Neuronal stem cell (in vitro differentiated cells): ENCODE results near the gene RFX4.

Experiments used
- DNase-seq: peaks from one replicate; pipeline ENCODE4 v3.0.0-alpha.2; 2013; ENCODE audit warnings: low spot score
- H2AFZ ChIP-seq: one replicate; pipeline ENCODE4 v1.6.1; 2013; ENCODE audit warnings: mild to moderate bottlenecking, low read length, inconsistent platforms
- H2AK5ac ChIP-seq: 2 replicates; pipeline ENCODE4 v1.6.1; 2013; ENCODE audit warnings: low read depth, mild to moderate bottlenecking, inconsistent platforms, low read length, moderate library complexity, mixed read lengths
- H2BK120ac ChIP-seq: 2 replicates; pipeline ENCODE4 v1.6.1; 2013; ENCODE audit warnings: low read depth, mild to moderate bottlenecking, inconsistent platforms, low read length, moderate library complexity, mixed read lengths
- H2BK12ac ChIP-seq: one replicate; pipeline ENCODE4 v1.6.1; 2013; ENCODE audit warnings: low read length, inconsistent platforms
- H2BK15ac ChIP-seq: 2 replicates; pipeline ENCODE4 v1.6.1; 2013; ENCODE audit warnings: mild to moderate bottlenecking, low read length, inconsistent platforms, mixed read lengths
- H2BK5ac ChIP-seq: one replicate; pipeline ENCODE4 v1.6.1; 2013; ENCODE audit warnings: inconsistent platforms, mild to moderate bottlenecking, low read length, moderate library complexity
- H3K14ac ChIP-seq: one replicate; pipeline ENCODE4 v1.6.1; 2013; ENCODE audit warnings: low read length, inconsistent platforms
- H3K18ac ChIP-seq: 2 replicates; pipeline ENCODE4 v1.6.1; 2013; ENCODE audit warnings: low read length, inconsistent platforms
- H3K23ac ChIP-seq: 2 replicates; pipeline ENCODE4 v1.6.1; 2013; ENCODE audit warnings: low read depth, mild to moderate bottlenecking, mixed read lengths, low read length, inconsistent platforms; ENCODE audit not compliant: poor library complexity
- H3K27ac ChIP-seq: replicated peaks from 3 replicates; pipeline ENCODE4 v1.5.1; 2013; ENCODE audit warnings: low read length, inconsistent platforms
- H3K27me3 ChIP-seq, 3 experiments: 2 replicates each; pipeline ENCODE4 v1.6.1; 2013; ENCODE audit warnings: low read length in 3 of 3, mild to moderate bottlenecking in 2 of 3, inconsistent platforms in 1 of 3, low read depth in 1 of 3, mixed read lengths in 1 of 3, moderate library complexity in 1 of 3; ENCODE audit not compliant: control insufficient read depth in 3 of 3, insufficient read depth in 3 of 3
- H3K36me3 ChIP-seq, 2 donors: replicated peaks in 1 of 2; 2 replicates each; pipeline ENCODE4 v1.6.1; 2013; ENCODE audit warnings: low read length in 2 of 2; ENCODE audit not compliant: control insufficient read depth in 2 of 2, insufficient read depth in 2 of 2
- H3K4ac ChIP-seq: 2 replicates; pipeline ENCODE4 v1.6.1; 2013; ENCODE audit warnings: inconsistent platforms, mild to moderate bottlenecking, low read length, moderate library complexity
- H3K4me1 ChIP-seq, 2 donors: 1 replicate in 1 of 2; 2 replicates in 1 of 2; pipeline ENCODE4 v1.6.1; 2013; ENCODE audit warnings: low read length in 2 of 2, low read depth in 1 of 2; ENCODE audit not compliant: control insufficient read depth in 2 of 2, insufficient read depth in 1 of 2
- H3K4me2 ChIP-seq: one replicate; pipeline ENCODE4 v1.6.1; 2013; ENCODE audit warnings: mild to moderate bottlenecking, low read length, inconsistent platforms; ENCODE audit not compliant: insufficient read depth, poor library complexity, severe bottlenecking
- H3K4me3 ChIP-seq, 2 donors: 2 replicates each; pipeline ENCODE4 v1.5.1; 2013; ENCODE audit warnings: low read length in 2 of 2, mild to moderate bottlenecking in 2 of 2, inconsistent platforms in 1 of 2, moderate library complexity in 1 of 2
- H3K79me1 ChIP-seq: one replicate; pipeline ENCODE4 v1.6.1; 2013; ENCODE audit warnings: low read depth, mild to moderate bottlenecking, inconsistent platforms, low read length, moderate library complexity
- H3K9ac ChIP-seq: one replicate; pipeline ENCODE4 v1.6.1; 2013; ENCODE audit warnings: mild to moderate bottlenecking, low read depth, low read length, inconsistent platforms; ENCODE audit not compliant: poor library complexity
- H3K9me3 ChIP-seq, 2 donors: replicated peaks in 1 of 2; 2 replicates each; pipeline versions ENCODE3 to v1.6.1; 2013; ENCODE audit warnings: low read length in 2 of 2, mild to moderate bottlenecking in 2 of 2, inconsistent platforms in 1 of 2, low read depth in 1 of 2, mixed read lengths in 1 of 2, moderate library complexity in 1 of 2; ENCODE audit not compliant: control insufficient read depth in 2 of 2, insufficient read depth in 1 of 2
- H4K8ac ChIP-seq: one replicate; pipeline ENCODE4 v1.6.1; 2013; ENCODE audit warnings: low read depth, mild to moderate bottlenecking, inconsistent platforms, low read length, moderate library complexity
- H4K91ac ChIP-seq: one replicate; pipeline ENCODE4 v1.6.1; 2013; ENCODE audit warnings: low read length, low read depth, mild to moderate bottlenecking, inconsistent platforms; ENCODE audit not compliant: poor library complexity
- WGBS, 2 donors: extraction: QIAGEN DNeasy Blood & Tissue Kit; methylation state at CpG; one replicate each; pipeline ENCODE4 v1.1.7; 2013; ENCODE audit warnings: missing lambda C conversion rate in 2 of 2, mixed read lengths in 1 of 2; ENCODE audit not compliant: insufficient read length in 2 of 2, insufficient replicate concordance in 1 of 2; ENCODE audit errors: extremely low coverage in 2 of 2; 5-methylcytosine and 5-hydroxymethylcytosine counted together

RFX4 gene

DNA sequence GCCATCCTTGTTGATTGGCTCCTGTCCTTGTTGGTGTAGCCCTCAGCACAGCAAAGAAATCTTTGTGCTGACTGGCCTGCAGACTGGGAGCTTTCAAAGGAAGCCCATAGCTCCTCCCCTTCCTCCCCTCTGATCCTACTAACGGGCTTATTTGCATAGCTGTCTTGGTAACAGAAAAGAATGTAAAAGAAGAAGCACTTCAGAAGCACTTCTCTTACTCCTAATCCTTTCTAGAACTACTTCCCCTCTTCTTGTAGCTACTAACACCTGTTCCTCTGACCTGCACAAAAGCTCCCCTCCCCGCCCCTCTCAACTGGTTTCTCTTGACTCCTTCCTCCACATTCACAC lies 177.4 kb downstream of the RFX4 start:
- H3K14ac ChIP-seq: no peak overlapping the region
- peaks cover 24 to 28% of the 10 kb centered on the region in 2 donors for H3K4me1 ChIP-seq
- peaks cover 0 to 2% of the 10 kb centered on the region in 2 donors for H3K9me3 ChIP-seq
- no peak overlapping the region for H3K9ac ChIP-seq
- peaks cover 0 to 87% of the 10 kb centered on the region in 2 donors for H3K36me3 ChIP-seq
- no peak overlapping the region for H3K4me2 ChIP-seq
- no peaks in the 10 kb centered on the region for H3K27me3 ChIP-seq
- no peak overlapping the region for H4K91ac ChIP-seq
- no peaks in the 10 kb centered on the region for H3K79me1 ChIP-seq
- no peak overlapping the region for H2BK120ac ChIP-seq
- H3K4me3 ChIP-seq: no peak overlapping the region
- H3K27ac ChIP-seq: peak overlapping the region; percentile 74
- H3K18ac ChIP-seq: peak overlapping the region; percentile 82
- peak overlapping the region; percentile 19 for H2AFZ ChIP-seq
- no peak for DNase-seq
- H3K4ac ChIP-seq: no peak overlapping the region
- no peak overlapping the region for H3K23ac ChIP-seq
- no peak overlapping the region for H2BK12ac ChIP-seq
- no CpG with 5 or more reads among the region's 2 CpGs for WGBS, 2 donors
- H2BK5ac ChIP-seq: no peak overlapping the region
- peak overlapping the region; percentile 18 for H2BK15ac ChIP-seq
- no peak overlapping the region for H4K8ac ChIP-seq
- H2AK5ac ChIP-seq: peak overlapping the region; percentile 16

DNA sequence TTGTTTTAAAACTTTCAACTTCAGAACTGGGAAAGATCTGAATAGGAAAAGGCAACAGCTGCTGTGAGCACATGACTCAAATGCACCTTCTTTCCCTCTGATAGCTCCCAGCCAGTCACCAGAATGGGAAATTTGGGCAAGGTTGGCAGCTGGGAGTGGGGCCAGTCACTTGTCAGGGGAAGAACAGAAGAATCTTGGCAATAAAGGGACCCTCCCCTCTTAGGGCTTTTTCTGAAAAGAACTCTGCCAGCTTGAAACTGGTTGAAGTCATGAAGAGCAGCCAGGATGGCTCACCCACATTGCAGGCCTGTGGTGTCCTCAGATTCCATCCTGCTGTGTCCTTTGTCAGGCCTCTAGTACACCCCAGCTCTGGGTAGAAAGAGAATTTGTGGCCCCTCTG lies 181.4 kb downstream of the RFX4 start:
- H2BK5ac ChIP-seq: no peak overlapping the region
- no peak overlapping the region for H2AK5ac ChIP-seq
- H3K18ac ChIP-seq: no peak overlapping the region
- H3K36me3 ChIP-seq: peaks cover 0 to 46% of the 10 kb centered on the region in 2 donors
- no peak overlapping the region for H3K14ac ChIP-seq
- H4K91ac ChIP-seq: no peak overlapping the region
- H3K9me3 ChIP-seq: peaks cover 0 to 2% of the 10 kb centered on the region in 2 donors
- no peak overlapping the region for H2BK120ac ChIP-seq
- peaks cover 2% of the 10 kb centered on the region for H3K79me1 ChIP-seq
- no peak overlapping the region for H3K4me3 ChIP-seq
- H3K4ac ChIP-seq: no peak overlapping the region
- H4K8ac ChIP-seq: no peak overlapping the region
- no peak overlapping the region for H3K27ac ChIP-seq
- no peak overlapping the region for H2BK12ac ChIP-seq
- DNase-seq: no peak
- no peak overlapping the region for H3K23ac ChIP-seq
- H3K27me3 ChIP-seq: no peaks in the 10 kb centered on the region
- H3K9ac ChIP-seq: no peak overlapping the region
- H3K4me2 ChIP-seq: no peak overlapping the region
- no peak overlapping the region for H2AFZ ChIP-seq
- no peak overlapping the region for H2BK15ac ChIP-seq
- H3K4me1 ChIP-seq: peaks cover 42% of the 10 kb centered on the region in 2 donors

DNA sequence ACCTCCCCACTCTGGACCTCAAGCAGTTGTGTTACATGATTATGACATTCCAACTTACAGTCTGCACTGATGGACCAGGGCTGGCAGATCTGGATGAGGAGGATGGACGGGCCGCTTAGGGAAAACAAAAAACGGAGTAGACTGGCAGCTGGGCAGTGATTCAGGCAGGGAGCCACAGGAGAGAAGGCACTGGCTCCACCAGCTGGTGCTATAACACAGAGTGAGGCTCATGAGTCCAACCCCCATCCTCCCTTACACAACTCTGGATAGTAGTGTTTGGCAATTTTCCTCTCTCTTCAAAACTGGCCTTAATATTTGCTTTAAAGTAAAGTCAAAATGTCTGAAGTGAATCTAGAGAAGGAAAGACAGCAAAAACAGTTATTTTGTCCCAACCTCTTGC lies 181.9 kb downstream of the RFX4 start:
- H3K9ac ChIP-seq: no peak overlapping the region
- no peak overlapping the region for H2AFZ ChIP-seq
- no peak overlapping the region for H3K18ac ChIP-seq
- no peak overlapping the region for H3K23ac ChIP-seq
- H3K4me2 ChIP-seq: no peak overlapping the region
- no peak overlapping the region for H3K14ac ChIP-seq
- peaks cover 37 to 42% of the 10 kb centered on the region in 2 donors for H3K4me1 ChIP-seq
- H4K91ac ChIP-seq: no peak overlapping the region
- H2AK5ac ChIP-seq: no peak overlapping the region
- peaks cover 2% of the 10 kb centered on the region for H3K79me1 ChIP-seq
- DNase-seq: no peak
- peaks cover 0 to 2% of the 10 kb centered on the region in 2 donors for H3K9me3 ChIP-seq
- H2BK120ac ChIP-seq: no peak overlapping the region
- H3K27me3 ChIP-seq: no peaks in the 10 kb centered on the region
- no peak overlapping the region for H2BK12ac ChIP-seq
- H4K8ac ChIP-seq: no peak overlapping the region
- no peak overlapping the region for H3K4ac ChIP-seq
- no peak overlapping the region for H3K4me3 ChIP-seq
- H2BK15ac ChIP-seq: no peak overlapping the region
- WGBS, 2 donors: no CpG with 5 or more reads among the region's 3 CpGs
- no peak overlapping the region for H2BK5ac ChIP-seq
- no peak overlapping the region for H3K27ac ChIP-seq
- peaks cover 0 to 42% of the 10 kb centered on the region in 2 donors for H3K36me3 ChIP-seq

DNA sequence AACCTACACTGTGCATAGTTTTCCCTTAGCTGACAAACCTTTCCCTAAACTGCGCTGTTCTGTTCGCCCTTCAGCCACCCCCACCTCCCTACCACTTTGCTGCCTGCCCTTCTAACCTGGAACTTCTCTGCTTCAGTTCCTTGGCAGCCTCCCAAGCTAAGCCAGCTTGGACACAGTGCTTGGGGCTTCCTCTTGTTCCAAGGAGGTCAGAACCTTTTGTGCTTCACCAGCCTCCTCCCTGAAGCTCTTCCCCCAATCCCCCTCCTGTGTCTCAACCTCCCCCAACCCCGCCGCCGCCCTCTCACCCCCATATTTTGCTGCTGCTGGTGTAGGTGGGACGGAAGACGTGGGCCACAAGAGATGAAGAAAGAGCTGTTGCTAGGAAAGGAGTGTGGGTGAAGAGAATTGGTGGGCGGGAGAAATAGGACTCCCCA lies 183.6 kb downstream of the RFX4 start:
- Histone ChIP-seq H3K9me3 (no peaks in the 10 kb centered on the region), H3K4me2 (no peak overlapping the region), H3K14ac (no peak overlapping the region), H2BK15ac (no peak overlapping the region), H3K4me3 (no peak overlapping the region), H2BK5ac (no peak overlapping the region), H3K27me3 (no peaks in the 10 kb centered on the region), H3K4me1 (peaks cover 32 to 41% of the 10 kb centered on the region in 2 donors), H4K91ac (no peak overlapping the region), H3K23ac (no peak overlapping the region), H2BK120ac (no peak overlapping the region), H3K18ac (peak overlapping the region; percentile 70), H3K79me1 (peaks cover 2% of the 10 kb centered on the region), H3K9ac (no peak overlapping the region), H3K36me3 (peaks cover 0 to 29% of the 10 kb centered on the region in 2 donors), H2BK12ac (no peak overlapping the region), H4K8ac (no peak overlapping the region), H3K27ac (no peak overlapping the region), H2AK5ac (no peak overlapping the region), H2AFZ (no peak overlapping the region), H3K4ac (no peak overlapping the region)
- DNase-seq: no peak
- no CpG with 5 or more reads among the region's 8 CpGs for WGBS, 2 donors
